IMR-90 (cell line): Measurements from ENCODE around the gene RNF41. TPM values are rescaled to one million over a fixed set of nuclear protein-coding genes. Genes with fewer than 3 reads are reported as not detected.

Source experiments
- ATAC-seq: fragments of 200-7000 bp; cut with Tn5 transposase; 2 replicates; pipeline ENCODE4 v1.9.1; 2020; ENCODE audit warnings: low read depth, mild to moderate bottlenecking, moderate library complexity
- BruUV-seq: library from RNA; stranded (reverse); fragments of 400-500 nt; replicated peaks from 2 replicates; lab custom pipeline; 2021; lab: Mats Ljungman, UMichigan
- CTCF ChIA-PET: fragments of 300-600 bp; formaldehyde crosslinking; extraction: SDS; loops from one replicate; lab custom pipeline; 2021; ENCODE audit warnings: antibody characterized with exemption; lab: Yijun Ruan, JAX
- POLR2A ChIA-PET: fragments of 300-600 bp; sonication (Branson Sonifier 250); formaldehyde crosslinking; loops from one replicate; lab custom pipeline; 2022; ENCODE audit warnings: antibody characterized with exemption; ENCODE audit not compliant: unreplicated experiment; lab: Charles Lee
- DNase-seq: peaks from one replicate; pipeline ENCODE4 v3.0.0; 2013
- H2AFZ ChIP-seq: replicated peaks from 2 replicates; pipeline ENCODE3; 2013; ENCODE audit warnings: low read length, mild to moderate bottlenecking; ENCODE audit not compliant: poor library complexity
- H2AK5ac ChIP-seq: 2 replicates; pipeline ENCODE4 v1.6.1; 2013; ENCODE audit warnings: low read depth, low read length, inconsistent platforms
- H2AK9ac ChIP-seq: replicated peaks from 2 replicates; pipeline ENCODE3; 2013; ENCODE audit warnings: mild to moderate bottlenecking, low read depth, low read length, moderate library complexity; ENCODE audit not compliant: poor library complexity
- H2BK120ac ChIP-seq: 2 replicates; pipeline ENCODE4 v1.6.1; 2013; ENCODE audit warnings: low read depth, low read length, inconsistent platforms
- H2BK15ac ChIP-seq: 3 replicates; pipeline ENCODE4 v1.6.1; 2013; ENCODE audit warnings: low read depth, low read length, inconsistent platforms
- H2BK20ac ChIP-seq: 2 replicates; pipeline ENCODE4 v1.6.1; 2013; ENCODE audit warnings: low read depth, mild to moderate bottlenecking, inconsistent platforms, low read length, moderate library complexity
- H2BK5ac ChIP-seq: 2 replicates; pipeline ENCODE4 v1.6.1; 2013; ENCODE audit warnings: mild to moderate bottlenecking, low read depth, low read length, inconsistent platforms; ENCODE audit not compliant: poor library complexity, severe bottlenecking
- H3K14ac ChIP-seq: replicated peaks from 2 replicates; pipeline ENCODE4 v1.6.1; 2013; ENCODE audit warnings: low read depth, low read length, inconsistent platforms
- H3K18ac ChIP-seq: 2 replicates; pipeline ENCODE4 v1.6.1; 2013; ENCODE audit warnings: low read depth, low read length, control low read depth
- H3K23ac ChIP-seq: 2 replicates; pipeline ENCODE4 v1.6.1; 2013; ENCODE audit warnings: low read depth, low read length, inconsistent platforms
- H3K27ac ChIP-seq: 2 replicates; pipeline ENCODE4 v1.5.1; 2013; ENCODE audit warnings: mild to moderate bottlenecking, control low read depth, low read length; ENCODE audit not compliant: insufficient read depth
- H3K27me3 ChIP-seq: 2 replicates; pipeline ENCODE4 v1.6.1; 2013; ENCODE audit warnings: low read length; ENCODE audit not compliant: control insufficient read depth, insufficient read depth
- H3K36me3 ChIP-seq: 2 replicates; pipeline ENCODE4 v1.6.1; 2013; ENCODE audit warnings: low read length, mixed read lengths; ENCODE audit not compliant: control insufficient read depth, insufficient read depth
- H3K4ac ChIP-seq: 2 replicates; pipeline ENCODE4 v1.6.1; 2013; ENCODE audit warnings: low read depth, low read length, inconsistent platforms
- H3K4me1 ChIP-seq: 2 replicates; pipeline ENCODE4 v1.6.1; 2013; ENCODE audit warnings: low read length, mixed read lengths; ENCODE audit not compliant: control insufficient read depth, insufficient read depth
- H3K4me2 ChIP-seq: 2 replicates; pipeline ENCODE4 v1.6.1; 2013; ENCODE audit warnings: low read depth, mild to moderate bottlenecking, control low read depth, low read length, moderate library complexity
- H3K4me3 ChIP-seq: 2 replicates; pipeline ENCODE4 v1.5.1; 2013; ENCODE audit warnings: low read depth, mild to moderate bottlenecking, control low read depth, low read length, moderate library complexity; ENCODE audit not compliant: insufficient read depth
- H3K56ac ChIP-seq: 2 replicates; pipeline ENCODE4 v1.6.1; 2013; ENCODE audit warnings: low read length, inconsistent platforms; ENCODE audit not compliant: insufficient read depth; ENCODE audit errors: extremely low read depth
- H3K79me1 ChIP-seq, 2 experiments: 2 replicates each; pipeline ENCODE4 v1.6.1; 2013; ENCODE audit warnings: low read length in 2 of 2, inconsistent platforms in 1 of 2, low read depth in 1 of 2
- H3K9ac ChIP-seq: 2 replicates; pipeline ENCODE4 v1.6.1; 2013; ENCODE audit warnings: low read depth, low read length, control low read depth
- H3K9me1 ChIP-seq: 2 replicates; pipeline ENCODE4 v1.6.1; 2013; ENCODE audit warnings: low read length, inconsistent platforms; ENCODE audit not compliant: insufficient read depth
- H3K9me3 ChIP-seq: 2 replicates; pipeline ENCODE4 v1.6.1; 2013; ENCODE audit warnings: low read length; ENCODE audit not compliant: control insufficient read depth, insufficient read depth
- H4K20me1 ChIP-seq: 2 replicates; pipeline ENCODE4 v1.6.1; 2013; ENCODE audit warnings: low read length, inconsistent platforms; ENCODE audit not compliant: insufficient read depth
- H4K5ac ChIP-seq: 2 replicates; pipeline ENCODE4 v1.6.1; 2013; ENCODE audit warnings: mild to moderate bottlenecking, low read depth, low read length, control low read depth
- H4K8ac ChIP-seq, 2 experiments: 2 replicates each; pipeline ENCODE4 v1.6.1; 2013; ENCODE audit warnings: low read depth in 2 of 2, low read length in 2 of 2, control low read depth in 1 of 2, inconsistent platforms in 1 of 2
- H4K91ac ChIP-seq: 2 replicates; pipeline ENCODE4 v1.6.1; 2013; ENCODE audit warnings: low read depth, low read length, inconsistent platforms; ENCODE audit not compliant: insufficient read depth
- ELK1 ChIP-seq: fragments of 150-350 bp; IDR thresholded peaks from 2 replicates; pipeline ENCODE4 v1.6.1; 2016; ENCODE audit warnings: low read depth, mild to moderate bottlenecking, low read length, moderate library complexity, borderline replicate concordance
- MAFK ChIP-seq: IDR thresholded peaks from 2 replicates; pipeline ENCODE4 v1.6.1; 2012; ENCODE audit warnings: low read depth, low read length, improper control_type of control experiment
- MAZ ChIP-seq: IDR thresholded peaks from 2 replicates; pipeline ENCODE4 v1.6.1; 2012; ENCODE audit warnings: low read depth, mild to moderate bottlenecking, low read length, improper control_type of control experiment, moderate library complexity, borderline replicate concordance
- POLR2A ChIP-seq: IDR thresholded peaks from 2 replicates; pipeline ENCODE4 v1.6.1; 2012; ENCODE audit warnings: mild to moderate bottlenecking, low read depth, low read length
- RAD21 ChIP-seq: IDR thresholded peaks from 2 replicates; pipeline ENCODE4 v1.6.1; 2012; ENCODE audit warnings: low read length, improper control_type of control experiment
- WGBS, 2 experiments: methylation state at CpG; one replicate each; pipeline versions ENCODE4 v1.1.5 to v1.1.7; 2013; ENCODE audit warnings: missing lambda C conversion rate in 2 of 2; ENCODE audit not compliant: insufficient read length in 1 of 2; ENCODE audit errors: extremely low coverage in 2 of 2; 5-methylcytosine and 5-hydroxymethylcytosine counted together
- dilution Hi-C: fragments of 300-500 bp; cut with HindIII; formaldehyde crosslinking; loops from one replicate; pipeline ENCODE4 v1.14.3; 2018; ENCODE audit warnings: low sequenced_read_pairs; ENCODE audit not compliant: unreplicated experiment
- in situ Hi-C: fragments of 300-500 bp; cut with MboI; formaldehyde crosslinking; loops from 3 replicates; pipeline ENCODE4 v1.14.3; 2019; ENCODE audit warnings: low sequenced_read_pairs, inconsistent platforms, mixed read lengths
- intact Hi-C: fragments of 100-400 bp; cut with micrococcal nuclease; formaldehyde crosslinking; loops from 2 replicates; pipeline ENCODE4 v1.10.0; 2022
- polyA plus RNA-seq, 3 experiments: library from polyadenylated mRNA; depleted of rRNA; stranded (reverse); fragments of >200 nt; gene quantifications; 2 replicates each; pipeline ENCODE4 v1.2.3, GENCODE V29; 2012; ENCODE audit warnings: low replicate concordance in 1 of 3
- total RNA-seq: library from RNA; depleted of rRNA; stranded (reverse); fragments of >200 nt; gene quantifications from 2 replicates; pipeline ENCODE4 v1.2.3, GENCODE V29; 2012
- TF ChIP-seq, protein P1 (sequence below): fragments of 150-350 bp; IDR thresholded peaks from 2 replicates; pipeline ENCODE4 v1.6.1; 2017; ENCODE audit warnings: mild to moderate bottlenecking, antibody characterized with exemption, low read length, low read depth

RNF41 gene
- total and polyA plus RNA-seq, 2 of the 4 experiments (the other 2 are of a cell fraction): 112 to 272 TPM

- Histone ChIP-seq H2AK5ac (no peak overlapping the region), H3K27me3 (no peaks in the 10 kb centered on the region), H4K91ac (no peak overlapping the region), H3K23ac (peak overlapping the region; percentile 34; the same call in 1 of the 2 replicates), H3K18ac (no peak overlapping the region), H3K9me1 (peaks cover 5% of the 10 kb centered on the region; the same call in 1 of the 2 replicates), H3K4me3 (no peak overlapping the region), H3K14ac (no peak overlapping the region), H3K9me3 (no peaks in the 10 kb centered on the region), H4K5ac (no peak overlapping the region), H2AK9ac (no peak overlapping the region), H3K27ac (no peak overlapping the region), H2BK5ac (no peak overlapping the region), H3K9ac (no peak overlapping the region), H4K8ac (no peak overlapping the region), H3K4me2 (no peak overlapping the region; the same call in 1 of the 2 replicates), H4K20me1 (peaks cover 14% of the 10 kb centered on the region; the same call in 1 of the 2 replicates), H3K4ac (no peak overlapping the region), H2BK15ac (no peak overlapping the region), H2BK20ac (no peak overlapping the region), H3K4me1 (peaks cover 7% of the 10 kb centered on the region), H3K36me3 (peaks cover 22% of the 10 kb centered on the region), H2AFZ (no peak overlapping the region), H3K56ac (no peak overlapping the region), H2BK120ac (no peak overlapping the region), H3K79me1 (peaks cover 27 to 46% of the 10 kb centered on the region in 2 experiments)
- CTCF ChIA-PET: no interaction called here
- no peak for TF ChIP-seq MAZ
- no peak for TF ChIP-seq MAFK
- TF ChIP-seq, protein P1, sequence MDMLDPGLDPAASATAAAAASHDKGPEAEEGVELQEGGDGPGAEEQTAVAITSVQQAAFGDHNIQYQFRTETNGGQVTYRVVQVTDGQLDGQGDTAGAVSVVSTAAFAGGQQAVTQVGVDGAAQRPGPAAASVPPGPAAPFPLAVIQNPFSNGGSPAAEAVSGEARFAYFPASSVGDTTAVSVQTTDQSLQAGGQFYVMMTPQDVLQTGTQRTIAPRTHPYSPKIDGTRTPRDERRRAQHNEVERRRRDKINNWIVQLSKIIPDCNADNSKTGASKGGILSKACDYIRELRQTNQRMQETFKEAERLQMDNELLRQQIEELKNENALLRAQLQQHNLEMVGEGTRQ: no peak
- no peak for TF ChIP-seq RAD21
- TF ChIP-seq ELK1: no peak
- no peak for TF ChIP-seq POLR2A
- ATAC-seq: no peak
- POLR2A ChIA-PET: no interaction called here
- intact Hi-C loops (no loop called here), in situ Hi-C loops (loop anchor here (5.0 kb wide), 1 partner anchor 60 kb away; the partner anchor contains the start of gene ESYT1), dilution Hi-C loops (no loop called here)
- no CpG with 5 or more reads among the region's 2 CpGs for WGBS, 2 experiments
- no peak for DNase-seq
- no TSS peak for BruUV-seq
These were observed 34.8 kb downstream of the RNF41 start for GRCh38 chr12:56186957-56187356.
